ENCODE results near the gene GJD3. TPM values are rescaled to one million over a fixed set of nuclear protein-coding genes. Genes with fewer than 3 reads are reported as not detected.
A peak's percentile ranks its signal among the peaks of the same experiment; 100 is the strongest.

Gene GJD3
- total and polyA plus RNA-seq, 9 of the 15 experiments (the other 6 are each of a cell fraction or from before 2014, with no cell fraction given) = 0.17 to 0.38 TPM; not detected in 7

- TF ChIP-seq SAFB (IDR thresholded peaks at IDR 0.05; ENCODE audit: borderline replicate concordance, low read depth, low read length) = no peak
- 0 out of 2 replicates have a peak, but pooled peaks have one; percentile 88 for TF ChIP-seq DNMT1 (IDR thresholded peaks at IDR 0.05)
Observed at GRCh38 chr17:40358323-40359038, 6.1 kb downstream of the GJD3 start (continued).

- Histone ChIP-seq H3K4me1 (replicated peaks in 1 of 2; ENCODE audit: control insufficient read depth in 2 of 2, insufficient read depth in 2 of 2, low read length in 2 of 2) (peaks cover 0 to 52% of the 10 kb centered on the region in 2 experiments; a peak in 3 of 5 replicates), H4K20me1 (replicated peaks; ENCODE audit: control insufficient read depth, insufficient read depth, low read length) (no peaks in the 10 kb centered on the region), H3K79me2 (ENCODE audit: control insufficient read depth, insufficient read depth, low read length) (no peaks in the 10 kb centered on the region), H2AFZ (ENCODE audit: low read depth, low read length) (no peak overlapping the region), H3K27me3 (ENCODE audit: control insufficient read depth in 2 of 2, insufficient read depth in 2 of 2, low read length in 2 of 2) (no peaks in the 10 kb centered on the region), H3K4me2 (ENCODE audit: insufficient read depth, low read length) (no peak overlapping the region), H3K9me3 (replicated peaks; ENCODE audit: control insufficient read depth, insufficient read depth, low read depth, low read length) (no peaks in the 10 kb centered on the region), H3K4me3 (no peak overlapping the region), H3K9ac (ENCODE audit: insufficient read depth in 1 of 2, low read depth in 2 of 2, low read length in 2 of 2) (no peak overlapping the region), H3K27ac (ENCODE audit: extremely low read depth, low read depth, low read length) (no peak overlapping the region), H3K36me3 (ENCODE audit: control insufficient read depth, insufficient read depth, low read length) (peaks cover 29% of the 10 kb centered on the region; the same call in 2 of the 3 replicates), H3K9me1 (ENCODE audit: control insufficient read depth, insufficient read depth, low read length) (no peaks in the 10 kb centered on the region)
- TF ChIP-seq POLR2G (IDR thresholded peaks at IDR 0.05; ENCODE audit: low read depth, low read length) (peak; percentile 54; the same call in 1 of the 2 replicates), POLR2A (conservative IDR thresholded peaks at IDR 0.05) (0 out of 2 replicates have a peak, but pooled peaks have one; percentile 23), EZH2 (IDR thresholded peaks at IDR 0.05; ENCODE audit: borderline replicate concordance, low read depth, low read length) (no peak)
- BruUV-seq (replicated peaks) = no TSS peak
- ATAC-seq (no peak), DNase-seq (ENCODE audit: extremely low read depth in 1 of 4, low spot score in 3 of 4) (no peak), FAIRE-seq (no peak)
- intact Hi-C loops (cut with micrococcal nuclease) (loop anchor here (5.0 to 10.0 kb wide), 3 partner anchors 85 to 342 kb away; partner anchors contain the start of genes CSF3 and IGFBP4), in situ Hi-C loops (cut with MboI) (loop anchor here (10.0 kb wide), 1 partner anchor 342 kb away; the partner anchor contains the start of gene CSF3)
- CTCF ChIA-PET (ENCODE audit: low intra/inter-chr PET ratio) = interaction anchor here (1.4 to 2.8 kb wide), 5 partner anchors 58 to 1306 kb away, joined by 6 to 28 read pairs (median 10); no protein-coding TSS in a partner anchor
- WGBS (ENCODE audit: insufficient coverage, low coverage, missing lambda C conversion rate) = 73% methylated on average over 9 of the region's 19 CpGs
- POLR2A ChIA-PET = interaction anchor here (0.6 to 1.5 kb wide), 4 partner anchors 150 to 256 kb away, joined by 3 to 7 read pairs (median 4); no protein-coding TSS in a partner anchor
Observed at GRCh38 chr17:40356990-40357881, 7.3 kb downstream of the GJD3 start.

All from K562 (cell line).